H9 (cell line): ENCODE data around the gene ATP6V0A1. TPM values are rescaled to one million over a fixed set of nuclear protein-coding genes. Genes with fewer than 3 reads are reported as not detected.
A peak's percentile ranks its signal among the peaks of the same experiment; 100 is the strongest.
"Not testable (repeated sequence)": the region's sequence is repeated elsewhere in the genome, so short reads cannot be mapped to it uniquely, and the experiment has no call there.

Experiments used
- DNase-seq: peaks from one replicate; pipeline ENCODE4 v3.0.0-alpha.2; 2017
- H2AFZ ChIP-seq: one replicate; pipeline ENCODE4 v1.6.1; 2013; ENCODE audit warnings: mild to moderate bottlenecking, low read length, control low read depth, moderate library complexity
- H2AK5ac ChIP-seq: 2 replicates; pipeline ENCODE4 v1.6.1; 2013; ENCODE audit warnings: low read length, control low read depth, mixed read lengths; ENCODE audit not compliant: insufficient read length
- H2BK120ac ChIP-seq: one replicate; pipeline ENCODE4 v1.6.1; 2013; ENCODE audit warnings: low read depth, mild to moderate bottlenecking, low read length, control low read depth, inconsistent platforms; ENCODE audit not compliant: poor library complexity, severe bottlenecking
- H2BK12ac ChIP-seq: 2 replicates; pipeline ENCODE4 v1.6.1; 2013; ENCODE audit warnings: low read length, control low read depth, mixed read lengths, low read depth; ENCODE audit not compliant: insufficient read length
- H2BK15ac ChIP-seq: 2 replicates; pipeline ENCODE4 v1.6.1; 2013; ENCODE audit warnings: low read depth, low read length, control low read depth
- H2BK20ac ChIP-seq: one replicate; pipeline ENCODE4 v1.6.1; 2013; ENCODE audit warnings: low read depth, mild to moderate bottlenecking, low read length, control low read depth, inconsistent platforms; ENCODE audit not compliant: poor library complexity, severe bottlenecking
- H2BK5ac ChIP-seq: 2 replicates; pipeline ENCODE4 v1.6.1; 2013; ENCODE audit warnings: low read length, control low read depth, mixed read lengths; ENCODE audit not compliant: insufficient read length
- H3K14ac ChIP-seq: 2 replicates; pipeline ENCODE4 v1.6.1; 2013; ENCODE audit warnings: low read length, control low read depth; ENCODE audit not compliant: insufficient read depth
- H3K18ac ChIP-seq: 2 replicates; pipeline ENCODE4 v1.6.1; 2013; ENCODE audit warnings: low read depth, mild to moderate bottlenecking, mixed read lengths, low read length, control low read depth; ENCODE audit not compliant: insufficient read length
- H3K23ac ChIP-seq: 2 replicates; pipeline ENCODE4 v1.6.1; 2013; ENCODE audit warnings: low read length, control low read depth, mixed read lengths, low read depth; ENCODE audit not compliant: insufficient read length
- H3K23me2 ChIP-seq: 2 replicates; pipeline ENCODE4 v1.6.1; 2013; ENCODE audit warnings: low read depth, mild to moderate bottlenecking, mixed read lengths, low read length, control low read depth; ENCODE audit not compliant: insufficient read length, poor library complexity, severe bottlenecking
- H3K27ac ChIP-seq: 2 replicates; pipeline ENCODE4 v1.5.1; 2013; ENCODE audit warnings: low read length, control low read depth, mixed read lengths, low read depth; ENCODE audit not compliant: insufficient read length
- H3K27me3 ChIP-seq: 2 replicates; pipeline ENCODE4 v1.6.1; 2013; ENCODE audit warnings: low read length, control low read depth, inconsistent platforms; ENCODE audit not compliant: insufficient read depth
- H3K4ac ChIP-seq: 2 replicates; pipeline ENCODE4 v1.6.1; 2013; ENCODE audit warnings: low read depth, mild to moderate bottlenecking, control low read depth, inconsistent platforms, low read length, moderate library complexity
- H3K4me1 ChIP-seq: 2 replicates; pipeline ENCODE4 v1.6.1; 2013; ENCODE audit warnings: low read length, control low read depth, inconsistent platforms; ENCODE audit not compliant: insufficient read depth
- H3K4me2 ChIP-seq: 2 replicates; pipeline ENCODE4 v1.6.1; 2013; ENCODE audit warnings: low read length, control low read depth, mixed read lengths; ENCODE audit not compliant: insufficient read length, insufficient read depth
- H3K56ac ChIP-seq: 2 replicates; pipeline ENCODE4 v1.6.1; 2013; ENCODE audit warnings: low read depth, mild to moderate bottlenecking, mixed read lengths, low read length, control low read depth; ENCODE audit not compliant: insufficient read length
- H3K79me1 ChIP-seq: 2 replicates; pipeline ENCODE4 v1.6.1; 2013; ENCODE audit warnings: low read depth, mild to moderate bottlenecking, moderate library complexity, low read length, control low read depth, inconsistent platforms; ENCODE audit not compliant: insufficient read depth, poor library complexity, severe bottlenecking
- H3K79me2 ChIP-seq: 2 replicates; pipeline ENCODE4 v1.6.1; 2013; ENCODE audit warnings: low read length, control low read depth, inconsistent platforms; ENCODE audit not compliant: insufficient read depth
- H3K9ac ChIP-seq: 2 replicates; pipeline ENCODE4 v1.6.1; 2013; ENCODE audit warnings: low read length, control low read depth, mixed read lengths; ENCODE audit not compliant: insufficient read length; ENCODE audit errors: extremely low read depth
- H3K9me3 ChIP-seq: one replicate; pipeline ENCODE4 v1.6.1; 2013; ENCODE audit warnings: low read depth, low read length, inconsistent platforms; ENCODE audit not compliant: control insufficient read depth
- H3T11ph ChIP-seq: one replicate; pipeline ENCODE4 v1.6.1; 2013; ENCODE audit warnings: mild to moderate bottlenecking, low read length, control low read depth, inconsistent platforms
- H4K20me1 ChIP-seq: one replicate; pipeline ENCODE4 v1.6.1; 2013; ENCODE audit not compliant: control insufficient read depth, insufficient read length, insufficient read depth
- H4K5ac ChIP-seq: 2 replicates; pipeline ENCODE4 v1.6.1; 2013; ENCODE audit warnings: low read depth, mild to moderate bottlenecking, mixed read lengths, low read length, control low read depth; ENCODE audit not compliant: insufficient read length
- H4K8ac ChIP-seq: replicated peaks from 2 replicates; pipeline ENCODE4 v1.6.1; 2013; ENCODE audit warnings: low read length, control low read depth, mixed read lengths, low read depth; ENCODE audit not compliant: insufficient read length
- H4K91ac ChIP-seq: 2 replicates; pipeline ENCODE4 v1.6.1; 2013; ENCODE audit warnings: low read depth, mild to moderate bottlenecking, moderate library complexity, mixed read lengths, low read length, control low read depth; ENCODE audit not compliant: insufficient read length
- H3K27ac Mint-ChIP-seq, 3 experiments: 2 replicates in 2 of 3; 3 replicates in 1 of 3; pipeline ENCODE4 v1.8.0; 2020 to 2021; ENCODE audit warnings: mixed read lengths in 3 of 3, mild to moderate bottlenecking in 1 of 3, moderate library complexity in 1 of 3
- H3K27me3 Mint-ChIP-seq: 2 replicates; pipeline ENCODE4 v1.8.0; 2021; ENCODE audit warnings: low read depth, mild to moderate bottlenecking, moderate library complexity, mixed read lengths
- H3K36me3 Mint-ChIP-seq, 3 experiments: 2 replicates in 2 of 3; 3 replicates in 1 of 3; pipeline ENCODE4 v1.8.0; 2020 to 2021; ENCODE audit warnings: low read depth in 3 of 3, mixed read lengths in 3 of 3; ENCODE audit not compliant: insufficient read depth in 1 of 3
- H3K4me1 Mint-ChIP-seq, 2 experiments: 2 replicates each; pipeline ENCODE4 v1.8.0; 2020; ENCODE audit warnings: mixed read lengths in 2 of 2
- H3K4me3 Mint-ChIP-seq, 2 experiments: 2 replicates in 1 of 2; 3 replicates in 1 of 2; pipeline ENCODE4 v1.8.0; 2020 to 2021; ENCODE audit warnings: mild to moderate bottlenecking in 2 of 2, mixed read lengths in 2 of 2, moderate library complexity in 1 of 2
- H3K9me3 Mint-ChIP-seq, 2 experiments: 2 replicates in 1 of 2; 3 replicates in 1 of 2; pipeline ENCODE4 v1.8.0; 2020; ENCODE audit warnings: mild to moderate bottlenecking in 2 of 2, mixed read lengths in 2 of 2, moderate library complexity in 1 of 2
- WGBS: extraction: QIAGEN DNeasy Blood & Tissue Kit; methylation state at CpG from one replicate; pipeline ENCODE4 v1.1.7; 2013; ENCODE audit warnings: missing lambda C conversion rate, low lambda C conversion rate, mixed read lengths; ENCODE audit not compliant: insufficient read length; ENCODE audit errors: extremely low coverage; 5-methylcytosine and 5-hydroxymethylcytosine counted together
- total RNA-seq: library from RNA; stranded (reverse); gene quantifications from 2 replicates; pipeline ENCODE4 v1.2.1, GENCODE V29; 2021

The ATP6V0A1 gene
- total RNA-seq, 1 experiment from 2014 or later: 54.1 TPM

DNA sequence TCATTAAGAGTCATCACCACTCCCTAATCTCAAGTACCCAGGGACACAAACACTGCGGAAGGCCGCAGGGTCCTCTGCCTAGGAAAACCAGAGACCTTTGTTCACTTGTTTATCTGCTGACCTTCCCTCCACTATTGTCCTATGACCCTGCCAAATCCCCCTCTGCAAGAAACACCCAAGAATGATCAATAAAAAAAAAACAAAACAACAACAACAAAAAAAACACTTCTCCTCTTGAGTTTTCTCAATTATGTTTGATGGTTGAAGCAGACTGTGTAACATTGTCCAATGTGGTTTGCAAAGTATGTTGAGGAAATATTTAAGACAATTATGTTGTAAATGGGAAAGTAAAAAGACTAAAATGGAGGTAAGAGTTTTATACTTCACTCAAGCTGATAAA, 8.8 kb upstream of the ATP6V0A1 start:
- not testable (repeated sequence) for H2BK5ac ChIP-seq, H3K9me3 ChIP-seq, H2BK15ac ChIP-seq, H3K23me2 ChIP-seq, H3K4me1 Mint-ChIP-seq, H3K18ac ChIP-seq, H3K27me3 Mint-ChIP-seq, H2BK12ac ChIP-seq, H3K4me2 ChIP-seq, H3K4me1 ChIP-seq, H3K27me3 ChIP-seq, H2AK5ac ChIP-seq, H3K23ac ChIP-seq, H3K14ac ChIP-seq, H2AFZ ChIP-seq, H3K36me3 Mint-ChIP-seq, H2BK120ac ChIP-seq, H3K27ac ChIP-seq, H4K5ac ChIP-seq, H4K91ac ChIP-seq, H3T11ph ChIP-seq, H4K8ac ChIP-seq, H2BK20ac ChIP-seq, H3K79me2 ChIP-seq, H3K4ac ChIP-seq, DNase-seq, H3K4me3 Mint-ChIP-seq, H3K56ac ChIP-seq, H3K9ac ChIP-seq, H4K20me1 ChIP-seq, H3K79me1 ChIP-seq
- no CpG with 5 or more reads among the region's 2 CpGs for WGBS
- Mint-ChIP-seq H3K9me3 (peaks cover 19 to 26% of the 10 kb centered on the region in 2 experiments), H3K27ac (peak overlapping the region in 1 of 3 experiments; percentile 21; a peak in 1 of 7 replicates)

DNA sequence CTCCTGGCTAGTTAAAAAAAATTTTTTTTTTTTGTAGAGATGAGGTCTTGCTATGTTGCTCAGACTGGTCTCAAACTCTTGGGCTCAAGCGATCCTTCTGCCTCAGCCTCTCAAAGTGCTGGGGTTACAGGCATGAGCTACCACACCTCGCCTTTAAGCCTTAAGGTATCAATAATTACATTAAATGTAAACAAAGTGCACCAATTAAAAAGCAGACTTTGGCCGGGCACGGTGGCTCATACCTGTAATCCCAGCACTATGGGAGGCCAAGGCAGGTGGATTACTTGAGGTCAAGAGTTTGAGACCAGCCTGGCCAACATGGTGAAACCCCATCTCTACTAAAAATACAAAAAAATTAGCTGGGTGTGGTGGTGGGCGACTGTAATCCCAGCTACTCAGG, 7.4 kb upstream of the ATP6V0A1 start:
- not testable (repeated sequence) for H2AK5ac ChIP-seq, H3K23me2 ChIP-seq, H2BK120ac ChIP-seq, H4K20me1 ChIP-seq, H3K4me2 ChIP-seq, H3K9me3 ChIP-seq, H2AFZ ChIP-seq, H3K27ac ChIP-seq, H3T11ph ChIP-seq, H4K5ac ChIP-seq, H3K4me1 ChIP-seq, H4K8ac ChIP-seq, H3K14ac ChIP-seq, H3K4me3 Mint-ChIP-seq, H3K27me3 ChIP-seq, H3K36me3 Mint-ChIP-seq, H2BK15ac ChIP-seq, H3K9ac ChIP-seq, H3K18ac ChIP-seq, H3K27ac Mint-ChIP-seq, H2BK12ac ChIP-seq, H3K4ac ChIP-seq, H3K23ac ChIP-seq, H3K4me1 Mint-ChIP-seq, H3K56ac ChIP-seq, H3K79me2 ChIP-seq, H2BK5ac ChIP-seq, H3K79me1 ChIP-seq, H2BK20ac ChIP-seq, H4K91ac ChIP-seq, H3K27me3 Mint-ChIP-seq, DNase-seq
- no CpG with 5 or more reads among the region's 5 CpGs for WGBS
- peaks cover 17 to 24% of the 10 kb centered on the region in 2 experiments for H3K9me3 Mint-ChIP-seq
